Endothelial cell of umbilical vein (primary cell): ENCODE results near the gene COL4A2. TPM values are rescaled to one million over a fixed set of nuclear protein-coding genes. Genes with fewer than 3 reads are reported as not detected.

ENCODE experiments used
- BruUV-seq: library from RNA; stranded (reverse); fragments of 400-500 nt; replicated peaks from 2 replicates; lab custom pipeline; 2021; lab: Mats Ljungman, UMichigan
- CTCF ChIA-PET: fragments of 300-600, 350-600 bp; sonication (Branson Sonifier 250); formaldehyde crosslinking; loops from one replicate; lab custom pipeline; 2021; ENCODE audit warnings: antibody characterized with exemption, inconsistent platforms; lab: Charles Lee
- POLR2A ChIA-PET: fragments of 300-600, 350-600 bp; sonication (Branson Sonifier 250); formaldehyde crosslinking; loops from one replicate; lab custom pipeline; 2021; ENCODE audit warnings: antibody characterized with exemption, inconsistent platforms; lab: Charles Lee
- DNase-seq: peaks from one replicate; pipeline ENCODE4 v3.0.0-alpha.2; 2011; ENCODE audit warnings: low read depth, low spot score
- FAIRE-seq: peaks from 2 replicates; lab custom pipeline; 2011; peaks lifted over from hg19 to GRCh38; lab: Jason Lieb, UNC
- H2AFZ ChIP-seq: 2 replicates; pipeline ENCODE4 v1.6.0; 2012; ENCODE audit warnings: low read depth, low read length, control low read depth, inconsistent platforms
- H3K27ac ChIP-seq: 2 replicates; pipeline ENCODE4 v1.5.1; 2011; ENCODE audit warnings: low read depth, mild to moderate bottlenecking, control low read depth, low read length, moderate library complexity; ENCODE audit not compliant: insufficient read depth
- H3K27me3 ChIP-seq, 2 experiments: 2 replicates each; pipeline versions ENCODE4 v1.6.0 to v1.6.1; 2011; ENCODE audit warnings: low read length in 2 of 2, mixed read lengths in 1 of 2; ENCODE audit not compliant: control insufficient read depth in 2 of 2, insufficient read depth in 2 of 2
- H3K36me3 ChIP-seq, 2 experiments: 2 replicates in 1 of 2; 3 replicates in 1 of 2; pipeline ENCODE4 v1.5.1; 2011; ENCODE audit warnings: low read length in 2 of 2, mild to moderate bottlenecking in 1 of 2, moderate library complexity in 1 of 2; ENCODE audit not compliant: control insufficient read depth in 2 of 2, insufficient read depth in 2 of 2; ENCODE audit errors: extremely low read depth in 1 of 2
- H3K4me1 ChIP-seq: 3 replicates; pipeline ENCODE4 v1.5.1; 2011; ENCODE audit warnings: mild to moderate bottlenecking, low read length; ENCODE audit not compliant: control insufficient read depth, insufficient read depth; ENCODE audit errors: extremely low read depth
- H3K4me2 ChIP-seq: 2 replicates; pipeline ENCODE4 v1.6.1; 2011; ENCODE audit warnings: low read length, control low read depth, mixed read lengths; ENCODE audit not compliant: insufficient read depth
- H3K4me3 ChIP-seq, 3 experiments: fragments of 200-600 bp in 1 of 3; sonication (generic), shearing (Covaris generic) in 1 of 3; replicated peaks in 1 of 3; 2 replicates each; pipeline ENCODE4 v1.5.1; 2011 to 2016; ENCODE audit warnings: control low read depth in 3 of 3, low read length in 3 of 3, mild to moderate bottlenecking in 2 of 3, inconsistent platforms in 1 of 3, low read depth in 1 of 3, moderate library complexity in 1 of 3; ENCODE audit not compliant: insufficient read depth in 1 of 3
- H3K79me2 ChIP-seq: 2 replicates; pipeline ENCODE4 v1.6.0; 2012; ENCODE audit warnings: low read length, inconsistent platforms; ENCODE audit not compliant: control insufficient read depth, insufficient read depth
- H3K9ac ChIP-seq: replicated peaks from 2 replicates; pipeline ENCODE3; 2011; ENCODE audit warnings: low read length, control low read depth; ENCODE audit not compliant: insufficient read depth; ENCODE audit errors: extremely low read depth
- H3K9me1 ChIP-seq: replicated peaks from 3 replicates; pipeline ENCODE4 v1.6.0; 2011; ENCODE audit warnings: mild to moderate bottlenecking, low read length; ENCODE audit not compliant: control insufficient read depth, insufficient read depth; ENCODE audit errors: extremely low read depth
- H3K9me3 ChIP-seq: replicated peaks from 2 replicates; pipeline ENCODE4 v1.5.1; 2012; ENCODE audit warnings: low read length, inconsistent platforms; ENCODE audit not compliant: control insufficient read depth, insufficient read depth
- H4K20me1 ChIP-seq: replicated peaks from 2 replicates; pipeline ENCODE3; 2011; ENCODE audit warnings: mild to moderate bottlenecking, low read length; ENCODE audit not compliant: control insufficient read depth, insufficient read depth; ENCODE audit errors: extremely low read depth
- FOS ChIP-seq: IDR thresholded peaks from 2 replicates; pipeline ENCODE4 v1.6.1; 2011; ENCODE audit warnings: mild to moderate bottlenecking, low read length, moderate library complexity, borderline replicate concordance; ENCODE audit not compliant: insufficient read depth
- GATA2 ChIP-seq: IDR thresholded peaks from 2 replicates; pipeline ENCODE4 v1.7.0; 2011; ENCODE audit warnings: low read depth, mild to moderate bottlenecking, moderate library complexity, mixed read lengths, low read length; ENCODE audit not compliant: insufficient read length, insufficient read depth
- POLR2AphosphoS5 ChIP-seq: IDR thresholded peaks from 2 replicates; pipeline ENCODE4 v1.6.1; 2012; ENCODE audit warnings: low read depth, mild to moderate bottlenecking, control low read depth, low read length, moderate library complexity; ENCODE audit not compliant: insufficient read depth
- dilution Hi-C: fragments of 300-500 bp; cut with MboI; formaldehyde crosslinking; loops from one replicate; pipeline ENCODE4 v1.15.0; 2019; ENCODE audit warnings: low sequenced_read_pairs; ENCODE audit not compliant: extremely low pct_ligation_motif_present
- intact Hi-C: fragments of 100-400 bp; cut with micrococcal nuclease; formaldehyde crosslinking; loops from one replicate; pipeline ENCODE4 v1.10.0; 2022
- polyA plus RNA-seq, 4 experiments: library from polyadenylated mRNA; depleted of rRNA in 3 of 4; stranded (reverse) in 3 of 4; unstranded in 1 of 4; fragments of >200 nt; gene quantifications; 2 replicates each; pipeline versions ENCODE4 v1.2.1 to v1.2.3, GENCODE V29; 2011 to 2012; ENCODE audit warnings: missing spikeins in 1 of 4
- total RNA-seq: library from RNA; stranded (reverse); gene quantifications from 2 replicates; pipeline ENCODE4 v1.2.3, GENCODE V29; 2021
- TF ChIP-seq, protein P1 (sequence below): IDR thresholded peaks from 2 replicates; pipeline ENCODE4 v1.6.1; 2011; ENCODE audit not compliant: insufficient read depth, insufficient read length
- TF ChIP-seq, protein P2 (sequence below), 2 donors: IDR thresholded peaks; 1 replicate in 1 of 2; 2 replicates in 1 of 2; pipeline ENCODE4 v1.5.1; 2011; ENCODE audit warnings: low read length in 2 of 2, mild to moderate bottlenecking in 2 of 2, moderate library complexity in 2 of 2, control low read depth in 1 of 2, inconsistent platforms in 1 of 2, low read depth in 1 of 2; ENCODE audit not compliant: insufficient read depth in 1 of 2; ENCODE audit errors: extremely low read depth in 1 of 2

The COL4A2 gene
- total and polyA plus RNA-seq, 2 donors (not counting 3 experiments of a cell fraction or from before 2014, with no cell fraction given), result 792 to 940 TPM

DNA sequence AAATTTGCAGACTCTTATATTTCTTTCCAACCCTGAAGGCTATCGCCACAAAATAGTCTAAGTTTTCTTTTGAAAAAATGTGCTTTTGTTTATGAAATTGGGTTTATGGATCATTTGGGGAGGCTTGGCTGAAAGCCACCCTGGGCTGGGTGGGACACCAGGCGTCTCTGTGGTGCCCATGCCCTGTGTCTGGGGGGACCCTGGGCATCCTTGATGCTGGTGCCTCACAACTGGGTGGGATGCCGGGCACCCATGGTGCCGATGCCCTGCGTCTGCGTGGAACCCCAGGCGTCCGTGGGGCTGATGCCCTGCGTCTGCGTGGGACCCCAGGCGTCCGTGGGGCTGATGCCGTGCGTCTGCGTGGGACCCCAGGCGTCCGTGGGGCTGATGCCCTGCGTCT, 149.5 kb downstream of the COL4A2 start:
- BruUV-seq, result no TSS peak
- dilution Hi-C loops, result no loop called here
- POLR2A ChIA-PET, result no interaction called here

More for the DNA sequence above, 149.5 kb downstream of the COL4A2 start:
- Histone ChIP-seq H3K9ac (no peak overlapping the region), H3K4me3 (no peak overlapping the region), H3K36me3 (peaks cover 15 to 20% of the 10 kb centered on the region in 2 experiments), H2AFZ (no peak overlapping the region), H3K9me1 (no peaks in the 10 kb centered on the region), H3K79me2 (no peaks in the 10 kb centered on the region), H3K9me3 (no peaks in the 10 kb centered on the region), H3K27me3 (no peaks in the 10 kb centered on the region), H3K27ac (no peak overlapping the region), H4K20me1 (no peaks in the 10 kb centered on the region), H3K4me1 (no peaks in the 10 kb centered on the region), H3K4me2 (no peak overlapping the region)
- DNase-seq, result no peak
- TF ChIP-seq FOS (no peak), GATA2 (no peak), POLR2AphosphoS5 (no peak)
- TF ChIP-seq, protein P1, sequence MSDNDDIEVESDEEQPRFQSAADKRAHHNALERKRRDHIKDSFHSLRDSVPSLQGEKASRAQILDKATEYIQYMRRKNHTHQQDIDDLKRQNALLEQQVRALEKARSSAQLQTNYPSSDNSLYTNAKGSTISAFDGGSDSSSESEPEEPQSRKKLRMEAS, result no peak
- TF ChIP-seq, protein P2, sequence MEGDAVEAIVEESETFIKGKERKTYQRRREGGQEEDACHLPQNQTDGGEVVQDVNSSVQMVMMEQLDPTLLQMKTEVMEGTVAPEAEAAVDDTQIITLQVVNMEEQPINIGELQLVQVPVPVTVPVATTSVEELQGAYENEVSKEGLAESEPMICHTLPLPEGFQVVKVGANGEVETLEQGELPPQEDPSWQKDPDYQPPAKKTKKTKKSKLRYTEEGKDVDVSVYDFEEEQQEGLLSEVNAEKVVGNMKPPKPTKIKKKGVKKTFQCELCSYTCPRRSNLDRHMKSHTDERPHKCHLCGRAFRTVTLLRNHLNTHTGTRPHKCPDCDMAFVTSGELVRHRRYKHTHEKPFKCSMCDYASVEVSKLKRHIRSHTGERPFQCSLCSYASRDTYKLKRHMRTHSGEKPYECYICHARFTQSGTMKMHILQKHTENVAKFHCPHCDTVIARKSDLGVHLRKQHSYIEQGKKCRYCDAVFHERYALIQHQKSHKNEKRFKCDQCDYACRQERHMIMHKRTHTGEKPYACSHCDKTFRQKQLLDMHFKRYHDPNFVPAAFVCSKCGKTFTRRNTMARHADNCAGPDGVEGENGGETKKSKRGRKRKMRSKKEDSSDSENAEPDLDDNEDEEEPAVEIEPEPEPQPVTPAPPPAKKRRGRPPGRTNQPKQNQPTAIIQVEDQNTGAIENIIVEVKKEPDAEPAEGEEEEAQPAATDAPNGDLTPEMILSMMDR (IDR thresholded peaks at IDR 0.05; ENCODE audit: extremely low read depth in 1 of 2, insufficient read depth in 1 of 2, low read depth in 1 of 2, low read length in 2 of 2), result no peak
- intact Hi-C loops, result loop anchor here (1.0 to 5.0 kb wide), 2 partner anchors 234 to 361 kb away; no protein-coding TSS in a partner anchor
- no peak for FAIRE-seq
- CTCF ChIA-PET, result interaction anchor here (1.1 to 2.2 kb wide), 28 partner anchors 8 to 1986 kb away, joined by 3 to 13 read pairs (median 5); partner anchors contain the start of genes ANKRD10 and RAB20
